ENCODE results near the gene LDB1. TPM values are rescaled to one million over a fixed set of nuclear protein-coding genes. Genes with fewer than 3 reads are reported as not detected.

Gene LDB1
- polyA plus RNA-seq, 1 donor from 2014 or later: 24.8 TPM

GRCh38 chr10:102147561-102147960, 27.4 kb upstream of the LDB1 start:
- Mint-ChIP-seq H3K4me3 (no peak overlapping the region), H3K4me1 (peaks cover 10 to 12% (median 11%) of the 10 kb centered on the region in 3 donors), H3K36me3 (peaks cover 6% of the 10 kb centered on the region), H3K27ac (peak overlapping the region in 1 of 3 donors; percentile 52), H3K9me3 (no peaks in the 10 kb centered on the region), H3K27me3 (no peaks in the 10 kb centered on the region)

- H3K27ac Mint-ChIP-seq: peak overlapping the region in 2 of 3 donors; percentile 52 to 59
These were observed 26.8 kb upstream of the LDB1 start for GRCh38 chr10:102146971-102147428.

GRCh38 chr10:102141583-102142107, 21.5 kb upstream of the LDB1 start:
- Mint-ChIP-seq H3K27me3 (no peaks in the 10 kb centered on the region), H3K4me3 (no peak overlapping the region), H3K4me1 (peaks cover 0 to 2% (median 0%) of the 10 kb centered on the region in 3 donors), H3K9me3 (no peaks in the 10 kb centered on the region), H3K27ac (no peak overlapping the region), H3K36me3 (no peaks in the 10 kb centered on the region)

More at GRCh38 chr10:102146971-102147428, 26.8 kb upstream of the LDB1 start:
- H3K27me3 Mint-ChIP-seq: no peaks in the 10 kb centered on the region
- peaks cover 6% of the 10 kb centered on the region for H3K36me3 Mint-ChIP-seq
- H3K4me1 Mint-ChIP-seq: peaks cover 7 to 11% (median 10%) of the 10 kb centered on the region in 3 donors
- no peak overlapping the region for H3K4me3 Mint-ChIP-seq
- no peaks in the 10 kb centered on the region for H3K9me3 Mint-ChIP-seq

GRCh38 chr10:102140913-102141540, 20.9 kb upstream of the LDB1 start:
- Mint-ChIP-seq H3K36me3 (no peaks in the 10 kb centered on the region), H3K27me3 (no peaks in the 10 kb centered on the region), H3K9me3 (no peaks in the 10 kb centered on the region), H3K4me3 (no peak overlapping the region), H3K4me1 (peaks cover 0 to 5% (median 0%) of the 10 kb centered on the region in 3 donors), H3K27ac (no peak overlapping the region)

- no peak overlapping the region for H3K27ac Mint-ChIP-seq
- H3K27me3 Mint-ChIP-seq: no peaks in the 10 kb centered on the region
- H3K4me1 Mint-ChIP-seq: peaks cover under 1 to 9% (median 4%) of the 10 kb centered on the region in 3 donors
- H3K4me3 Mint-ChIP-seq: no peak overlapping the region
- no peaks in the 10 kb centered on the region for H3K36me3 Mint-ChIP-seq
- H3K9me3 Mint-ChIP-seq: no peaks in the 10 kb centered on the region
These were observed 20.1 kb upstream of the LDB1 start for GRCh38 chr10:102140218-102140617.

- peaks cover 4 to 16% (median 7%) of the 10 kb centered on the region in 3 donors for H3K4me1 Mint-ChIP-seq
- H3K27me3 Mint-ChIP-seq: no peaks in the 10 kb centered on the region
- no peak overlapping the region for H3K27ac Mint-ChIP-seq
- H3K9me3 Mint-ChIP-seq: no peaks in the 10 kb centered on the region
- H3K4me3 Mint-ChIP-seq: no peak overlapping the region
- H3K36me3 Mint-ChIP-seq: no peaks in the 10 kb centered on the region
These were observed 19.3 kb upstream of the LDB1 start for GRCh38 chr10:102139281-102140110.

GRCh38 chr10:102135956-102136526, 15.9 kb upstream of the LDB1 start:
- Mint-ChIP-seq H3K4me3 (peak overlapping the region in 3 of 4 donors; percentile 10 to 21 (median 17)), H3K27ac (no peak overlapping the region), H3K27me3 (no peaks in the 10 kb centered on the region), H3K9me3 (no peaks in the 10 kb centered on the region), H3K36me3 (no peaks in the 10 kb centered on the region), H3K4me1 (peaks cover 16 to 26% (median 17%) of the 10 kb centered on the region in 3 donors)

GRCh38 chr10:102134416-102134815, 14.2 kb upstream of the LDB1 start:
- Mint-ChIP-seq H3K4me3 (peak overlapping the region; percentile 95 to 96 (median 96)), H3K9me3 (no peaks in the 10 kb centered on the region), H3K27ac (peak overlapping the region; percentile 41 to 83 (median 76)), H3K27me3 (no peaks in the 10 kb centered on the region), H3K4me1 (peaks cover 16 to 26% (median 17%) of the 10 kb centered on the region in 3 donors), H3K36me3 (no peaks in the 10 kb centered on the region)

- Mint-ChIP-seq H3K4me1 (peaks cover 16 to 26% (median 17%) of the 10 kb centered on the region in 3 donors), H3K27me3 (no peaks in the 10 kb centered on the region), H3K4me3 (peak overlapping the region; percentile 95 to 96 (median 96)), H3K36me3 (no peaks in the 10 kb centered on the region), H3K27ac (peak overlapping the region; percentile 41 to 95 (median 89)), H3K9me3 (no peaks in the 10 kb centered on the region)
These were observed 13.4 kb upstream of the LDB1 start for GRCh38 chr10:102133373-102134195.

GRCh38 chr10:102132563-102133372, 12.6 kb upstream of the LDB1 start, which contains the start of gene PPRC1:
TSS of gene PPRC1 (plus strand) at chr10:102133040. CDS start at chr10:102133069, 29 bp downstream.
- Mint-ChIP-seq H3K27ac (peak within 1 kb of the TSS; percentile 41 to 95 (median 89)), H3K36me3 (no peaks in the 10 kb centered on the region), H3K4me1 (peaks cover 16 to 26% (median 17%) of the 10 kb centered on the region in 3 donors), H3K27me3 (no peaks in the 10 kb centered on the region), H3K9me3 (no peaks in the 10 kb centered on the region), H3K4me3 (peak within 1 kb of the TSS; percentile 95 to 96 (median 96))

GRCh38 chr10:102132193-102132562, 12.0 kb upstream of the LDB1 start:
- H3K4me3 Mint-ChIP-seq: peak overlapping the region; percentile 95 to 96 (median 96)
- H3K36me3 Mint-ChIP-seq: no peaks in the 10 kb centered on the region
- peak overlapping the region; percentile 41 to 95 (median 89) for H3K27ac Mint-ChIP-seq
- peaks cover 16 to 26% (median 17%) of the 10 kb centered on the region in 3 donors for H3K4me1 Mint-ChIP-seq
- H3K27me3 Mint-ChIP-seq: no peaks in the 10 kb centered on the region
- H3K9me3 Mint-ChIP-seq: no peaks in the 10 kb centered on the region

- Mint-ChIP-seq H3K9me3 (no peaks in the 10 kb centered on the region), H3K4me1 (peaks cover 16 to 28% (median 17%) of the 10 kb centered on the region in 3 donors), H3K4me3 (no peak overlapping the region), H3K36me3 (no peaks in the 10 kb centered on the region), H3K27ac (no peak overlapping the region), H3K27me3 (no peaks in the 10 kb centered on the region)
These were observed 11.4 kb upstream of the LDB1 start for GRCh38 chr10:102131286-102132170.

- peaks cover 5 to 13% (median 10%) of the 10 kb centered on the region in 3 donors for H3K4me1 Mint-ChIP-seq
- peak overlapping the region in 2 of 3 donors; percentile 22 to 94 for H3K27ac Mint-ChIP-seq
- peak overlapping the region in 2 of 4 donors; percentile 32 to 82 for H3K4me3 Mint-ChIP-seq
These were observed 3.1 kb upstream of the LDB1 start for GRCh38 chr10:102123223-102123622.

More at GRCh38 chr10:102123223-102123622, 3.1 kb upstream of the LDB1 start:
- H3K9me3 Mint-ChIP-seq: no peaks in the 10 kb centered on the region
- H3K27me3 Mint-ChIP-seq: no peaks in the 10 kb centered on the region
- no peaks in the 10 kb centered on the region for H3K36me3 Mint-ChIP-seq

Data from IgD-negative memory B cell (primary cell).